ENCODE measurements around the gene TMEM187. TPM values are rescaled to one million over a fixed set of nuclear protein-coding genes. Genes with fewer than 3 reads are reported as not detected.

TMEM187 gene
- total RNA-seq, 1 experiment from 2014 or later = 10.0 TPM

DNA sequence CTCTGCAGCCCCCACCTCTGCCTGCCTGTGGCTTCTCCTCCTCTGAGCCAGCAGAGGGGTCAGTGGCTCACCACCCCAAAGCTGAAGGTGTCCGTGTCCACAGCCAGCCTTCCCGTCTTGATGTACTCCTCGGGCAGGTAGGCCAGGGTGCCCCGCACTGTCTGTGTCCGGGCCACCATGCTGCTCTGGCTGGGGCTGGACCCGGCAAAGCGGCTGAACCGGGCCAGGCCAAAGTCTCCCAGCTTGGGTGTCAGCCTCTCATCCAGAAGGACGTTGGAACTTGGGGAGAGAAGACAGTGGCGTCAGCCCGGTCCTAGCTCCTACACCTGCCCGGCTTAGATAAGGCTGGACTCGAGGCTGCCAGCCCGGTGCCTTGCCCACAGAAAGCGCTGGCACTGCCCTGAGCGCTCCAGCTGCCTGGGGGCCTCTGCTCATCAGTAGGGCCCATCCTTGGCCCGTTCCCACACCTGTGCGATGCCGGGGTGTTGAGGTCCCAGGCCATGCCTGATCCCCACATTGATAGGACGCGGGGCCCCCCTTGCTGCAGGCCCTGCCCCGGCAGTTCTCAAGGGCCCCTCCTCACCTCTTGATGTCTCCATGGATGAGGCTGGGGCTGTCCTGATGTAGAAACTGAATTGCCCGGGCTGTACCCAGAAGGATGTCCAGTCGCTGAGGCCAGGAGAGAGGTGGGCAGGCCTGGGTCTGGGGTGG is 44.0 kb downstream of the TMEM187 start:
- no peak for DNase-seq (ENCODE audit: extremely low read depth, low read depth)

DNA sequence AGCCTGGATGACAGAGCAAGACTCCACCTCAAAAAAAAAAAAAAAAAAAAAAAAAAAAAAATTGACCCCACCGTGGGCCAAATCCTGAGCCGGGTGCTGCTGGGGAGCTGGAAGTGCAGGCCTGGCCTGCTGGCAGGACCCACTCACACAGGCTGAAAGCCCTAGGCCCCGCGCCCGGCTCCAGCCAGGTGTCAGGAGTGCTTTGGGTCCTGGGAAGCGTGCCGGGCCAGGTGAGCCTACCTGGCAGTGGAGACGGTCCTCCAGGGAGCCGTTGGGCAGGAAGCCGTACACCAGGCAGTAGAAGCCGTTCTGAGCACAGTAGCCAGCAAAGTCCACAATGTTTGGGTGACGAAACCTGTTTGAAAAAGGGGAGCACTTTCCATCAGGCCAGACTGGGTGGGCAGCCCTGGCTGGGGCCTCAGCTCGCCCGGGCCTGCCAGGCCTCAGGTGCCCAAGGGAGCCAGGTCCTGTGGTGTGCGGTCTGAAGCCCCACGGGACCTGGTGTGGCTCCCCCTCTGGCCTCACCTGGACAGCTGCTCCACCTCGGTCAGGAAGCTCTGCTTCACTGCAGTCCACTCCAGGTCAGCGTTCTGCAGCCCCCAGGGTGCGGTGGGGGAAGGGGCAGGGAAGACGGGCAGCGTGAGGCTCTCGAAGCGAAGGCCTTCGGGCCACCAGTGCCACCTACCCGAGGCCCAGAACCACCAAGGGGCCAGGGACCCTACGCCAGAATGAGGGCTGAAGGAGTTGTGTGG is 45.4 kb downstream of the TMEM187 start:
- no peak for DNase-seq (ENCODE audit: extremely low read depth, low read depth)

DNA sequence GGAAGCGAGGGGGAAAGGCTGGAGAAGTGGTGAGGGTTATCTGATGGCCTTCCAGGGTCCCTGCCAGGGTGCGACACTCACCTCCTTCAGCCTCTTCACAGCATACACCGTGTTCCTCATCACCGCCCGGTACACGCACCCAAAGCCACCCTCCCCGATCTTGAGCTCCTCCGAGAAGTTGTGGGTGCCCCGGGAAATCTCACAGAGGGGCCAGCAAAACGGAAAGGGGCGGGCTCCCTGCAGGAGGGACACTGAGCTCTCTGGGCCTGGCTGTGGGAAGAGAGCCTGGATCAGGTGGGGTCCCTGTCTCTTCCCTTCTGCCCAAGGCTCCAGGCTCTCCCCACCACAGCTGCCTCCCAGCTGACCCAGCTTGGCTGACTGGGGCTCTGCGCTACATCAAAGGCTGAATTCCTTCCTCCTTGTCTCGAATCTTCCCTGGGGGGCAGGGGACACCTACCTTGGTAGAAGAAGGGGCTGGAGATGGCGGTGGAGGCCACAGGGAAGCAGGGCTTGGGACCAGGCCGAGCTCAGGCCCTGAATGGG is 46.0 kb downstream of the TMEM187 start:
- DNase-seq (ENCODE audit: extremely low read depth, low read depth) = no peak

DNA sequence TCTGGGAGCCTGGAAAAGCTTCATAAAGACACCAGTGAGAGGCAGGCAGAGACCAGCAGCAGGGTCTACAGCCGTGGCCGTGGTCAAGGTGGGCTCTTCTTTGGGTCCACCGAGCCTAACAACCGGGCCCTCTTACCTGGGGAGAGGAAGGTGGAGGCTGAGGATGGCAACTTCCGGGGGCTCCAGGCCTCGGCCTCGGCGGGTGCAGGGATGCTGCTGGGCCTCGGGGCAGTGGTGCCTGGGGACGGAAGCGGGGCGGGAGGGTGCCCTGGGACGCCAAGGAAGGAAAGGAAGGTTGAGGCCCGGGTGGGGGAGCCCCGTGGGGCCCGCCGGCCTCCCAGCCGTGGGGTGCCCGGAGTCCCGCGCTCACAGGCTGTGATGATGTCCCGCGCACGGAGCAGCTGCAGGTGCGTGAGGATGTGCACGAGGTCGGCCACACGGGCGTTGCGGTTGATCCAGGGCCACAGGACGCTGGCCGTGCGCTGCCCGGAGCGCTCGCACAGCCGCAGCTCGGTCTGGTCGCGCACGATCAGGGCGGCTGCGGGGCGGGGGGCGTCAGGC is 46.6 kb downstream of the TMEM187 start:
- DNase-seq (ENCODE audit: extremely low read depth, low read depth) = no peak

DNA sequence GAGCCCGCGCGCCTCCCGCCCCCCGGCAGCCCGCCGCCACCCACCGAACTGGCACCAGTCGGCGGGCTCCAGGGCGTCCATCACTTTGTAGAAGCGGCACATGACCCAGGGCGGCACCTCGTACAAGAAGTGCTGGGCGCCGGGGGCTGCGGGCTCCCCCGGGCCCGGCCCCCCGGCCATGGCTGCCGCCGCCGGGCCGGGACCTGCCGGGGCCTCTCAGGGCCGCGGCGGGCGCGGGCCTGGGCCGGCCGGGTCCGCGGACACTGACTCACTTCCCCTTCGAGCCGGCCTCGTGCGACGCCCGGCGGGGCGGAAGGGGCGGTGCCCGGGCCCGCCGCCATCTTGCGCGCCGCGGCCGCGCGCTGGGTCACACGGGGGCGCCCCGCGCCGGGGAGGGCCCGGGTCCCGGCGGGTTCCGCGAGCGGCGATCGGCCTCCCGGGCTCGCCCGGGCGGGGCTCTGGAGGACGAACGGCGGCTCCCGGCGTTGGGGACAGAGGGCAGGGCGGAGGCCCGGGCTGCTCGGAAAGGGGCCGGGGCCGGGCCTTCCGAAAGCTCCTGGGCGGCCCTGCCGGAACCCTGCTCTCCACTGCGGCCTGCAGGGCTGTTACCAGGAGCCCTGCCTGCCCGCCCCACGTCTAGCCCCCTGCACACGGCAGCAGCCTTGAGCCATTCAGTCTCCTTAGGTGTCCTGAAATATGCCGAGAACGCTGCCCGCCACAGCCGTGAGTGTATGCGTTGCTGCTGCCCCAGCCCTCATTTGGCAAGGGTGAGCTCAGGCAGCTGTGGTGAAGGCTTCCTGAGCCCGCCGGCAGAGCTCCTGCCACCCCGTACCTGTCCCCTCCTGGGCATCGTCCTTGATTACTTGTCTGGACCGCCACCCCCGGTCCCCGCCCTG is 47.3 kb downstream of the TMEM187 start, which contains the start of gene IRAK1:
TSS of gene IRAK1 (minus strand) at position 270 of the 896 bp plus-strand sequence. CDS start at position 180, 90 bp downstream.
- DNase-seq (ENCODE audit: extremely low read depth, low read depth) = peak; percentile 71

DNA sequence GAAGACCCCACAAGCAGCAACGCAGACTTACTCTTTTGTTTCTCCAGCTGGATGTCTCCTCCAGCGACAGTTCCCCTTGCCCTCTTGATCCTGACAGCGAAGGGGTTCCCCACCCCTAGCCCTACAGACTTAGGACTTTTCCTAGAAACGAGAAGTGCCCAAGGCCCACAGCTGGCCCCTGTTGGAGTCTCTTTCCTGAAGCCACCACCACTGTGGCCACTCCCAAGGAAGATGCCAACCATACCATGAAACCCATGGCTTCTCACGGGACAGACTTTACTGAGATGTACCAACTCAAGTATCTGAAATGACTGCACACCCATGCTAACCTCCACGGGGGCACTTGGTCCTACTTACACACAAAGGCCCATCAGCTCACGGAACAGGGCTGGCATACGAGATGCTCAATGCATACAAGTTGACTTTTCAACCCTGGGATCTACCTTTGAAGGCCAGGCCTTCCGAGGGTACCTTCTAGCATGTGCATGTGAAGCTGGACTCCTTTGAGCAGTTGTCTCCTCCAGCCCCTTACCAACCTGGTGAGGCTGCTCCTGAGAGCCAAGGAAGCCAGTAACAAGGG is 48.1 kb downstream of the TMEM187 start:
- no peak for DNase-seq (ENCODE audit: extremely low read depth, low read depth)

DNA sequence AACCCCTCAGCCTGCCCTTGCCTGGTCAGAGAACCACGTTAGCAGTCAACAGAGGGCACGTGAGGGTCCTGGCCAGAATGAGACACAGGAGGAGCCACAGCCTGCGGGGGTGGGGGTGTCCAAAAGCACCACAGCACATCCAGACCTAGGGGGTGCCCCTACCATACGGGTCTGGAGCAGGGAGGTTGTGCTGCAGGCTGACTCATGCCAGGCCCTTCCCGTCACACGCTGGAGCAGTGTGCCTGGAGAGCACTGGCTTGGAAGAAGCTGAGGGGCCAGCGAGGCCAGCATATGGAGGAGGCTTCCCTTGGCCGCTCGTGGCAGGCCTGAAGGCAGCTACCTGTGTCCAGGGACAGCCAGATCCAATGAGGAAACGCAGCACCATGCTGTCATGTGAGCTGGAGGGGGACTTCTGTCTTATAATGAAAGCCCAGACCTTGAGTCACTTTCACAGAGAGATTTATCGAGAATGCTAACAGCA is 48.6 kb downstream of the TMEM187 start:
- no peak for DNase-seq (ENCODE audit: extremely low read depth, low read depth)

DNA sequence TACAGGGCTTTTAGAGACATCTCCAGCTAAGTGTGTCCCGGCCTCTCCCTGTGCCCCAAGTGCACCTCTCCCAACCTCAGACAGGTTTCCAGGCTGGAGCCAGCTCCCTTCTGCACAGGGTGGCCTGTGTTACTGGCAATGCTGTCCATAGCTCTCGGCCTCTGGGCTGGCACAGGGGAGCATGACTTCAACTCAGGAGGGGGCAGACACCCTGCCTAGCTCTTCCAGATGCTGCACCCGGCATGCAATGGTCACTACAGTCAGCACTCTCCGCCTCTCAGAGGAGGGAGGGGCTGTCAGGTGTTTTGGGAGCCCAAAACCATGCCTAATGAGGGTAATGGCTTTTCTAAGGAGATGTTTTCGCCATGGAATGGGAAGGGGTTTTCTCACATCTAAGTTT is 49.6 kb downstream of the TMEM187 start:
- DNase-seq (ENCODE audit: extremely low read depth, low read depth) = no peak

DNA sequence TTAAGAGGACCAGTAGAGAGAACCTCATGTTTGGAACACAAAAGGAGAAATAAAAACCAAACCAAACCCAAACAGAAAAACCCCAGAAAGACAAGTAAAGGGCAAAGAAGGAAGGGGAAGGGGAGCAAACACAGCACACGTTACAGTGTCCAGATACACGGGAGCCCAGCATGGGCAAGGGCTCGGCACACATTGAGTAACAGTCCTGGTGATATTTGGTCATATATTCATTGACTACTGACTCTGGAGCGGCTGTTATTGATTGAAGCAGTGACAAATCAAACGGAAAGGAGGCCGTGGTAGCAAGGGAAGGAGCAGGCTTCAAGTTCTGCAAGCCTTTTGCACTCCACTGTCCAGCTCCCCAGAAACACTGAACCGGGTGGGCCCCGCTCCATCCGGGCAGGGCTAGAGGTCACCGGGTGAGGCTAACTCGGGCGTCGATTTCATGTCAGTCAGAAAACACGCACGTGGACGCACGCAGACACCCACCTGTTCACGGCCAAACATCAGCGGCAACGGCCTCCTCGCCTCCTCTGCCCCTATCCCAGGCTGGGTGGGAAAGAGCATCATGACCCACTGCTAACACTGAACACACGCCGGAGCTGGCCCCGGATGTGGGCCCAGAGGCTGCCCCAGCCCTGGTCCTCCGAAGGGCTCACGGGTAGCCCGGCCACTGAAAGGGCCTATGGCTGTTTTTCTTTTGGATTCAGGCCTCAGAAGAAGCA is 50.9 kb downstream of the TMEM187 start:
- no peak for DNase-seq (ENCODE audit: extremely low read depth, low read depth)

DNA sequence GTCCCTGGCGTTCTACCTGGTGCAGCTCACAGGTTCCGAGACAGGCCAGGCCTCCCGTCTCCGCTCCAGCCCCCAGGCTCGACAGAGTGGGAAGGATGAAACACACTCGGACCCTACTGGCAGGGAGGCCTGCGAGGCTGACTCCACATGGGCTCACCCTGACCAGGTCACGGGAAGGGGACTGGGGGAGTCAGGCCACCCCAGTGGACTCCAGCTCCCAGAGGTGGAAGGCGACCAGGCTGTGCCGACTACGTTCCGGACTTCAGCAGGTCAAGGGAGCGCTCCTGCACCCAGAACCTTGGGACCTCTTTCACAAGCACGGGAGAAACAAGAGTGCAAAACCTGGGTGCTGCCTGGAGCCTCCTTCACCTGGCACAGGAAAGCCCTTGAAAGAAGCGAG is 51.7 kb downstream of the TMEM187 start:
- no peak for DNase-seq (ENCODE audit: extremely low read depth, low read depth)

DNA sequence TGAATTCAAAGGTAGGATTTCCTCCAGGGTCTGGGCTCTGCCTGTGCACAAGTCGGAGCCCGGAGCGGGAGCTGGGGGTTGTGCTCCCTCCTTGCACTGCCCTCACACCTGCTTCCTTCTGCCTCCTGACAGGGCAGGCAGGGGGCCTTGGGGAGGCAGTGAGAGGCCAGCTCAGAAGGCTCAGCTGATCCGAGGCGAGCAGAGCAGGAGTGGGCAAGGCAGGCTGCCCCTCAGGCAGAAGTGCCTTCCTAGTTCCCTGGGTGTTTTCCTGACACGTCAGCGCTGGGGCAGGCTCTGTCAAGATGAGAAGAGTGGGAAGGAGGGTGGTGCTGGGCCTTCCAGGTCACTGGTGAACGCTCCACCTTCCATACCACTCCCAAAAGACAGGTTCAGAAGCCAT is 52.7 kb downstream of the TMEM187 start:
- DNase-seq (ENCODE audit: extremely low read depth, low read depth) = no peak

DNA sequence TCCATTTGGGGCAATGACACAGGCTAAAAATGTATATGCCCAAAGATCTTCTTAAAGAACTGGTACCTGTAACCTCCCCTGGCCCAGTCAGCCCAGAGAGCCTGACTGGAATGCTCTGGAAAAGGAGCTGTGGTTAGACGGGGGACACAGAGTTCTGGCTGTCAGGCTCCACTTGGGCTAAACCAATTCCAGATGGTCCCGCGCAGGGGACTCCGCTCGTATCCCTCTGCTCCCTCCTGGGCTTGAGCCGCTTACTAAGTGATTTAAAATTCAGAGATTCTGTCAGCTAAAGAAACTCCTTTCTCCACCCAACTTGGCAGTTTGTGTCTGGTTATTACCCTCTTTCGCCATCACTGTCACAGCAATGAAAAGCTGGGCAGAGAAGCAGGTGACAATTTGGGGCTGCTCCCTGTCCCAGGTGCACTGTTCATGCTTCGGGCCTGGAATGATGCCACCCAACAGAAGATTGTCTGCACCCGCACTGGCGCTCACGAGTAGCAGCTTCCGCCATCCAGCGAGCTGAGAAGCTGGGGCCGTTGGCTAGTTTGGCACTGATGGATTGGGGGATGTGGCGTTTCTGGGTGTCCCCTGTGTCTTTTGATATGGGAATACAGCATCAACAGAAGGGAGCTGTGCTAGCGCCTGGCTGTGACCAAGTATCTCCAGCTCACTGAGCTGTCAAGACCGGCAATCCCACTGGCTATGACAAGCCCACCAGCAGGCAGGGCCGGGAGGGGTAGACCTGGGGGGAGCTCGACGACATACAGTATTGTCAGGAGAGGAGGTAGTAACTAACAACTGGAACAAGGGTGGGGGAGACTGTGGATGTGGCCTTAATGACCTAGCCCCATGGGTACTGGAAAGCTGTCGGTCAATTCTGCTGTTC is 53.8 kb downstream of the TMEM187 start:
- no peak for DNase-seq (ENCODE audit: extremely low read depth, low read depth)

DNA sequence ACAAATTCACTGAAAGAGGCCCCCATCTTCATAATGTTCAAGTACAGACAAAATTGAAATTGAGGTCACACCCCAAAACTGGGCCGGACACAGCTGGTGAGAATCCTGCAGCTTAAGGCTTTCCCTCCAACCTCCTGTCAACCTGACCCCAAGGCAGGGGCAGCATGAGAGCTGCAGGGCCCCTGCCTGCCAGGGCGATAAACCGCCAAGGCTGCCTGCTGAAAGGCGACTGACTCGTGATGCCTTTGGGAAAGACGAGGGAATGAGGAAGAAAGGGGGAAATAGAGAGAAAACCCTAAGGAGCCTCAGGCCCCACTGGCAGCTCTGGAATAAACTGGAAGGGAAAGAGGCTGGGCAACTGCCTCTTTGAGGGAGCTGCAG is 54.5 kb downstream of the TMEM187 start:
- no peak for DNase-seq (ENCODE audit: extremely low read depth, low read depth)

DNA sequence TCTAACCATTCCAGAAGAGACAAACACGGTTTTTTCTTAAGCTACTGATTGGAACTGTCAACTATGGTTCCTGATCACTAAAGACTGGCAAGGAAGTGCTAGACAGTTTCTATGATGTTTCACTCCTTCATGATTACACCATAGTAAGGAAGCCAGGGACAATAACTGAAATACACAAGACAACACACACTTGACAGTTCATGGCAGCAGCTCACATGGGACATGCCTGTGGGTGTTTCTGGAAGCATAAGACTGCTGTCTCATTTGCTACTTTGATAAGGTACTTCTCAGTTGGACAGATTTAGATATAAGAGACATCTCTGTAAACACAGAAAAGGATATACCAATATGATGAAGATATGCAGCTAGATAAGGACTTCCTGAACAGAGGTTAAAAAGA is 55.4 kb downstream of the TMEM187 start:
- no peak for DNase-seq (ENCODE audit: extremely low read depth, low read depth)

DNA sequence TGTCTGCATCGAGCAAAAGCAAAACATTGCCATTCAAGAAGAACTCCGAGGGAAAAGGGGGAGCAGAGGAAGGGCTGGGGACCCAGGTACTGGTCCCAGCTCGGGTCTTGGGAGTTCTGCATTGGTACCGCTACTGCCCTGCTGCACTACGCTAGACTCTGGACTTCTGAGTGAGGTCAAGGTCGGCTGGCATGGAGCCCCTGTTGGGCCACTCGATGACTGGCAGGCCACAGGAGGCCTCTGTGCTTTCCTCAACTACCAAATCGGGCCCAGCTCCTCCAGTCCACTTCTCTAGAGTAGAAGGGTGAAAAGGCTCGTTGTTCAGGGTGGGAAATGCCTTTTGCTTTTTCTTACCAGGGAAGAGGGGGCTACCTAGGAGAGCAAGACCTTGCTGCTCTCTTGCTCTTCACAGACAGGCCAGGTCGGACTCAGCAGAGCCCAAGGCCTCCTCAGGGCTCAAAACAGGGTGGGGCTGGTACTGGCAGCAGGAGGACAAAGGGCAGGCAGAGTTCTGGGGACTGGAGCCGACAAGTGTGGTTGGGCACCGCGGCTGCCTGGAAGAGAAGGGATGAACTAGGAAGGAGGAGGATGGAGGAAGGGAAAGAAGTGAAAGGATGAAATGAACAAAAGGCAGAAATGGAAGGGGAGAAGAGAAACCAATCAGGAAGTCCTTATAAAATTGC is 56.1 kb downstream of the TMEM187 start:
- no peak for DNase-seq (ENCODE audit: extremely low read depth, low read depth)

DNA sequence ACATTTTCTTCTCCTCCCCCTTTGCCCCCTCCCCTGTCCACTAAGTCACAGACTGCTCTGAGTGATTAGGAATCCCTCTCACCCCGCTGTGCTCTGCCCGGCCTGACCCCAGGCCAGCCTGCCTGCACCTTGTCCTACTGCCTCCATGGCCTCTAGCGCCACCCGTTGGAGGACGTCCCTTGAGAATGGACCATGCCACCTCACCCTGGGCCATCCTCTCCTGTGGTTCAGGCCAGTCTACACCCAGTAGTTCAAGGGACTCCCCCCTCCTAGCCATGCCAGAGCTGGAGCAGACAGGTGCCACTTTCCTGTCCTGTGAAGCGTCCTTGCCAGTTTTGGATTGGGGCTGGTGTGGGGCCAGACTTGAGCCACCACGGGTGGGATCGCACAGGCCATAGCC is 56.9 kb downstream of the TMEM187 start:
- DNase-seq (ENCODE audit: extremely low read depth, low read depth) = no peak

DNA sequence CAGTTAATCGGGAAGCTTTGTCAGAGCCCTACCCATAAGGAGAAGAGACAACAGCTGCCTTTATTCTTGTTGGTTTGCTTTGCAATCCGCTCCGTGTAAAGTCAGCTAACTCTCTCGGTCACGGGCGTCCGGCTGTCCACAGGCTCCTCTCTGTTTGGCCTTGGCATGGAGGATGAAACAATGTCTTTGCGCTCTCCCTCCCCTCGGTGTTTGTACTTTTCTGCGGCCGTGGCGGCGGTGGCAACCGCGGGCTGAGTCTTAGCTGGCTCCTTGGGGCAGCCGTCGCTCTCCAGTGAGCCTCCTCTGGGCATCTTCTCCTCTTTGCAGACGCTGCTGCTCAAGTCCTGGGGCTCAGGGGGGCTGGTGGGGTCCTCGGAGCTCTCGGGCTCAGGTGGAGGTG is 57.7 kb downstream of the TMEM187 start:
- DNase-seq (ENCODE audit: extremely low read depth, low read depth) = no peak

Data from NCI-H460 (cell line).